Measurements from ENCODE around the gene WNT6.
"Not testable (repeated sequence)": the region's sequence is repeated elsewhere in the genome, so short reads cannot be mapped to it uniquely, and the experiment has no call there.

Gene WNT6

DNA sequence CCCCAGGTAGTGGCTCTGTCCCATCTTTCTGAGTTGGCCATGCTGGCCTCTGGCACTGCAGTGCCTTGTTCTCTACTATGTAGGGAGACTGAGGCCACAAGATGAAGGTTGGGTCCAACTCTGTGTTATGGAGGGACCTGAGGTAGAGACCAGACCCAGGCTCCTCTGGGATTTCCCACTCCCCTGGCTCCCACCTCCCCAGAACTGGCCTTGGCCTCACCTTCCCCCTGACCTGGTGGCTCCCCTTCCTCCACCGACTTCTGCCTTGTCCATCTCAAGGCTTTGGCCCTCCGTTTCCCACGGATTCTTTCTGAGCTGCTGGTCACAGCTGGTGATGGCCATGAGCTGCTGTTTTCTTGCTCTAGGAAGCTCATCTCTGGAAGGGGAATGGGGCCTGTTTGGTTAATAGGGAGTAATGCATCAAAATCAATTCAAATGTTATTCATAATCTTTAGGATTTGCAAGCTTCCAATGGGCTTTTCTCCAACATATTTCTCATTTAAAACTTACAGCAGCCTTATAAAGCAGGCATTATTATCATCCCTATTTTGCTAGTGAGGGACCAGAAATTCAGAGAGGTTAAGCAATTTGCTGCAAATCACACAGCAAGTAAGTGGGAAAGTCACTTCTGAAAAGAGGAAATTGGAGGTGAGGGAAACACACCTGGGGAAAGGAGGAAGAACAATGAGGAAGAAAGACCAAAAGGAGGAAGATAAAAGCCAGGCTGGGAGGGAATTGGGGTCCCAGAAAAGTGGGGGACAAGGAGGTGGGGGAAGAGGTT is 28.9 kb upstream of the WNT6 start:
- no peak for DNase-seq

DNA sequence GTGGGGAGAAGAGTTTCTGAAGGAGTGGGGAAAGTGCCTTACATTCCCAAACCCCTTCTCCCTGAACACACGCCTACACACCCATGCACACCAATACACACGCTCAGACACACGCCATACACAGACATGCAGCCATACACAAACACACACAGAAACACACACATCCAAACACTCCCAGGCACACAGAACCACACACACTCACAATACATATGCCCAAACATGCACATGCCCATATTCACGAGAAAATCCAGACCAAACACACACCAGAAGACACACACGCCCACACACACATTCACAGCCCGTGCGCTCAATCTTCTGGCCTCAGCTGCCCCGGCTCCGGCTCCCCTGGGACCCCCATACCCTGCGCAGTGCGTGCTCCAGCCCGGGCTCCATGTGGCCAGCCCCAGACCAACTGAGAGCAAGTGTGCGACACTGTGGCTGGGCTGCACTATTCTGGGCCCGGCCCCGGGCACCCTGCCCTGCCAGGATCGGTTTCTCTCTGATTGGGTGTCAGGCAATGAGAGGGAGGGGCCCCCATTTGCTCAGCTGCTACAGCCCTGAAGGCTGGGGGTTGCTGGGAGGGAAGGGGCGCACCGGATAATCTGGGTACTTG is 28.1 kb upstream of the WNT6 start, which contains the start of gene PRKAG3:
Gene PRKAG3 (minus strand): TSS at position 426 of the 613 bp plus-strand sequence.
- DNase-seq, result no peak

DNA sequence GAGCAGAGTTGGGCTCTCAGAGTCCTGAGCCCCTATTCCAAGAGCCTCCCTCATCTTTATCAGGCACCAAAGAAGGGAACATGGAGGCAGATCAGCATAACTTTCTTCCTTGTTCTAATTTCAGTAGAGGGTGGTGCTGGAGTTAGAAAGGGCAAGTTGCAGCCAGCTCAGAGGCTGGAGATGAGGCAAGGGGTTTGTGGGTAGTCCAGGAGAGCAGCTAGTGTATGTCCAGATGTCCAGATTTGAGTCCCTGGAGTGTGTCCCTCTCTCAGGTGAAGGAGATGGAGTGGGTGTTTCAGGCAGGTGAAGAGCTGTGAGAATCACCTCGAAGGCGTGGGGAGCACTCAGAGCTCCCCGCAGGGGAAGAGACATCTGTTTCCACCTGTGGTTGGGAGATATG is 27.5 kb upstream of the WNT6 start:
- DNase-seq, result no peak

DNA sequence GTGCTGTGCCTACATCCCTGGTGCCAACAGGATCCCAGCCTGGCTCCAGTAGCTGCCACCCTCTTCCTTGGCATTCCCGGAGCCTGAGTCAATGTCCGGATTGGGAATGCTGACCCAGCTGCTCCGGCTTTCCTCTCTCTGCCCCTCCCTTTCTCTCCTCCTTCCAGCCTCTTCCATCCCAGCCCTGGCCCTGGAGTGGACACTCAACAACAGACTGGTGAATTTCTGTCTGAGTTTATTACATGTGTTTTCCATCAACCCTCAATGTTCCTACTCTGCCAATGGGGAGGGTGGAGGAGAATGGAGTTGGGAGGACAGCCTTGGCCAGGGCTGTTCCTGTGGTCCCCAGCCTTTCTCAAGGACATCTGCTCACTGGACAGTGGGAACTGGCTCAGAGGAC is 27.1 kb upstream of the WNT6 start:
- DNase-seq, result no peak

DNA sequence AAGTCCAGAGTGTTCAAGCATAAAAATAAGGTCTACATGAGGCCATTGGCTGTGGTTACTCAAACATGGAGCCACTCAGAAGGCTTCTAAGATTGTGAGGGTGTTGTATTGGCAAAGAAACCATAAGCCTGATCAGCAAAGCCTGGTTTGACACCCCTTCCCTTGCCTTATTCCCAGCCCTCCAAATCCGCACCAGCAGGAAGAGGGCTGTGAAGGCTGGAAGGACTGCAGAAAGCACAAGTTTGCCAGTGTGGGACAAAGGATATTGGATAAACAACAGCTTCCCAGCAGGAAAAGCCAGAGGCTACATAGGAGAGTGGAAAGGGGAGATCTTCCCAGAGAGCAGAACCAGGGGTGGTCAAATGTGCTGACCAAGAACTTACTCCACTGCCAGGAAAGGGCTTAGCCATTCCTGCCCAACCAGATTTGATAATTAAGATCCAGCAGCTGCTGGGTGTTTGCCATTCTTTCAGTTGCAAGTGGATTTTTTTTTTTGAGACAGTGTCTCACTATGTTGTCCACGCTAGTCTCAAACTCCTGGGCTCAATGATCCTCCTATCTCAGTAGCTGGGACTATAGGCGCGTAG is 26.5 kb upstream of the WNT6 start:
- no peak for DNase-seq

DNA sequence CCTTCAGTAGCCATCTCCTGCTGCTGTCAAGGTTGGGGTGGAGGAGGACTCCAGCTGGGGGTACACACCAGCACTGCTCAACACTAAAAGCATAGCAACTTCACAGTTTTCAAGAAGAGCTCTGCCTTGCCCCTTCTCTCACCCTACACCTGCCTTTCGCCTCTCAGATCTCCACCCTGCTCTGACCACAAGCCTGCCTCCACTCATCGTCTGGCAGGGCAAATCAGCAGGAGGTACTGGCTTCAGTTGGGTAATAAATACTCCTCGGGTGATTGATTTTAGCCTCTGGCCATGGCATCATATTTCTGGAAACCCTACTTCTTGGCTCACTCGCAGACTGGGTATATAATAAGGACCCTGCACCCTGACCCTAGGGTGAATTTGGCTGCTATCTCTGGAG is 24.9 kb upstream of the WNT6 start:
- DNase-seq, result no peak

DNA sequence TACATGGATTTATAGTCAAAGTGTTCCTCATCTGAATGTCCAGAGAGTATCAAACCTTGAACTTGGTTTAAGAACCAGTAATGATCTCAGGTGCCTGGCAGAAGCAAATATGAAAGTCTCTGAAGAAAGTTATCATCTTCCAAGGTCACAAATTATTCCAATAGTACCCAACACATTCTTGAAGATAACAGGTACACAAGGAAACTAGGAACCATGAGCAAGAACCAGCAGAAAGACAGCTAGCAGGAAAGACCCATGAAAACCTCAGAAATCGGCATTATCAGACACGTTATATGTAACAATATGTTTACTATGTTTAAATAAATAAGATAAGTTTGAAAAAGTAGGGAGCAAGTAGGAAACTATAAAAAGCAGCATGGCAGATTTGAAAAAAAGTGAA is 22.1 kb upstream of the WNT6 start:
- no peak for DNase-seq

DNA sequence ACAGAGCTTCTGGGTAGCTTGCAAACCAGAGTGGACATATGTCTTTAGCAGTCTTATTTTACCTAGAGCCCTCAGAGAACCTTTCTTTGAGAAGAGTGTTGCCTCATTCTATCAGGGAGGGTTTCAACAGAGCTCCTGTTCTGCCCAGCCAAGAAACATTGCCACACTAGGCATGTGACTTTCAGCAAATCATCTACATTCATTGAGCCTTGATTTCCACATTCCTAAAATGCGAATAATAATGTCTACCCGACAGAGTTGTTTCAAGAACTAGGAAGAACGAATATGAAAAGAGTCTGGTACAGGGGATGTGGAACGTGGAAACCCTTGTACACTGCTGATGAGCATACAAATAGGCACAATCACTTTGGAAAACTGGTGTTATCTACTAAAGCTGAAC is 20.2 kb upstream of the WNT6 start:
- DNase-seq, result no peak

DNA sequence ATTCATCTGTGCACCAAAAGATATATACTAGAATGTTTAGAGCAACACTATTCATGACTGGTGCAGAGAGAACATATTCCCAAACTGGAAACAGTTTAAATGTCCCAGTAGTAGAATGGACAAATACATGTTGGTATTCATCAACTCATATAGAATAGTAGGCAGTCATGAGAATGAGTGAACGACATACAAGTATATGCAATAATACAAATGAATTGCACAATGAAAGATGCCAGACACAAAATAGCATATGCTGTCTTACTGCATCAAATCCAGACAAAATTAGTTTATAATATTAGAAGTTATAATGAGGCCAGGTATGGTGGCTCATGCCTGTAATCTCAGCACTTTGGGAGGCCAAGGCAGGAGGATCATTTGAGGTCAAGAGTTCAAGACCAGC is 19.7 kb upstream of the WNT6 start:
- DNase-seq, result no peak

DNA sequence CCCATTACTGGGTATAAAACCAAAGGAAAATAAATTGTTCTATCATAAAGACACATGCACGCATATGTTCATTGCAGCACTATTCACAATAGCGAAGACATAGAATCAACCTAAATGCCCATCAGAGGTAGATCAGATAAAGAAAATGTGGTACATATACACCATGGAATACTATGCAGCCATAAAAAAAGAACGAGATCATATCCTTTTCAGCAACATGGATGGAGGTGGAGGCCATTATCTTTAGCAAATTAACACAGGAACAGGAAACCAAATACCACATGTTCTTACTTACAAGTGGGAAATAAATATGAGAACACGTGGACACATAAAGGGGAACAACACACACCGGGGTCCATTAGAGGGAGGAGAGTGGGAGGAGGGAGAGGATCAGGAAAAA is 15.3 kb upstream of the WNT6 start:
- not testable (repeated sequence) for DNase-seq

DNA sequence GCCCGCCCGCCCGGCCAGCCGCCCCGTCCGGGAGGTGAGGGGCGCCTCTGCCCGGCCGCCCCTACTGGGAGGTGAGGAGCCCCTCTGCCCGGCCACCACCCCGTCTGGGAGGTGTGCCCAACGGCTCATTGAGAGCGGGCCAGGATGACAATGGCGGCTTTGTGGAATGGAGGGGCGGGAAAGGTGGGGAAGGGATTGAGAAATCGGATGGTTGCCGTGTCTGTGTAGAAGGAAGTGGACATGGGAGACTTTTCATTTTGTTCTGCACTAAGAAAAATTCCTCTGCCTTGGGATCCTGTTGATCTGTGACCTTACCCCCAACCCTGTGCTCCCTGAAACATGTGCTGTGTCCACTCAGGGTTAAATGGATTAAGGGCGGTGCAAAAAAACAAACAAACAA is 12.6 kb upstream of the WNT6 start:
- DNase-seq, result not testable (repeated sequence)

DNA sequence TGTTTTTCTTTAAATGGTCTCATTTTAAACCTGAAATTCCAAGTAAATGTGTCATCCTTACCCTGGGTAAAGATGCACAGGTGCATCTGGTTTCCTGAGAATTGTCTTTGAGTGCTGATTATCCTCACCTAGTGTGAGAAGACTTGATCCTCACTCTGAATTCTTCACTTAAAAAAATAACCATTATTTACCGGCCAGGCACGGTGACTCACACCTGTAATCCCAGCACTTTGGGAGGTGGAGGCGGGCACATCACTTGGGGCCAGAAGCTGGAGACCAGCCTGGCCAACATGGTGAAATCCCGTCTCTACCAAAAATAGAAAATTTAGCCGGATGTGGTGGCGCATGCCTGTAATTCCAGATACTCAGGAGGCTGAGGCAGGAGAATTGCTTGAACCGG is 9.9 kb upstream of the WNT6 start:
- DNase-seq, result no peak

DNA sequence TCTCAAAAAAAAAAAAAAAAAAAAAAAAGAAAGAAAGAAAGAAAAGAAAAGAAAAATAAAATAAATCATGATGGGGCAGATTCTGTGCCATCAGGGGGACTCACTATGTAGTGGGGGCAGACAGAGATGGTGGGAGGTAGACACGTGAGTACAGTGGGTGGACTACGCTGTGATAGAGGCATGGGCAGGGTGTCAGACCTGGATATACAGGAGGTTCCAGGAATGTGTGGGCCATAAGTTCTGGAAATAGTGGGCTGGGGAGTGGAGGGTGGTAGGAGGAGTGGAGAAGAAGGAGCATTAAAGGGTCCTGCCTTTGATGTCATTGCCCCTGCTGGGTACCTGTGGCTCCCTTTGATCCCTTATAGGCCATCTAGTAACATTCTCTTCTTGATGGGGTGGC is 8.8 kb upstream of the WNT6 start:
- DNase-seq, result no peak

DNA sequence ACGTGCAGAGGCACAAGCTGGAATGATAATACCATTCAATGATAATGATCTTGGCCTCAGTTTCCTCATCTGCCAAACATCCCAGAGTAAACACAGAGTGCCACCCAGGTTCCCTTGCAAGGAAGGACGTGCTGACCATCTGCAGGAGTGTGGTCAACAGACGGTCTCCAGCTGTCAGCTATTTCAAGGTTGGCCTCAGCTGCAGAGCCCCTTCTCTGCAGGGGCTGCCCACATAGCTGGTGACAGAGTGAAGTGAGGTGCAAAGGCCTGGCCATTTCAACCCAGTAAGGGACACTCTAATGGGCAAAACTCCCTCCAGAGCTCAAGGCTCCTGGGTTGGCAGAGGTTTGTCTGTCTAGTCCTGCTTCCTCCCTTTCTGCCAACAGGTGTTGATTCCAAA is 8.3 kb upstream of the WNT6 start:
- DNase-seq, result no peak

DNA sequence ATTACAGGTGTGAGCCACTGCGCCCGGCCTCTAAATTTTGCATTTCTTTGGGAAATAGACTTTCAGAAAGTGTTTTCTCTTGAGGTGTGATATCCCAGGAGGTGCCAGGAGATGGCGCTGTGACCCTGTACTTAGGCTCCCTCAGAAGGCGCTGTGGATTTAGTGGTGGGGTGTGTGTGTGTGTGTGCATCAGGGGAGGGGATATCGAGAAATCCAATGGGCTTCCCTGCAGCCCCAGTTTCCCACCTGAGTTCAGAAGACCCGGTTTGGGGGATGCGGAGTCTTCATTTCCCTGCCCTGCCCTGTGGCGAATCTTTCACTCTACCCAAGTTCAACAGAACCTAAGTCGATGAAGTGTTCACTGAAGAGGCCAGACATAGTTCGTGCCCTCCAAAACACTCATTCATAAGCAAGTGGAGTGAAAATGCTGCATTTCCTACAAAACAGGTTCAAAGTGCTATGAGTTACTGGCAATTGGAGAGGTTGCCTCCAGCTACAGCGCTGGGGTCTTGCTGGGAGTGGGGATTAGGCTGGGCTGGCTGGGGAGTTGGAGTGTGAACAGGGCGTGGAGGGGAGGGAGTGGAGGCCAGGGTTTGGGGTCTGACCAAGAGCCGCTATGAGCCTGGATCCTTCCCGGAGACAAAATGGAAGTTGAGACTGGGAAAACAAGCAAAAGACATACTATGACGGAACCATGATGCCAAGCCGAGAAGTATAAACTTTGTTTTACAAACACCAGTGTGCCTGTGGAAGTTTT is 6.5 kb upstream of the WNT6 start:
- DNase-seq, result peak; percentile 78

DNA sequence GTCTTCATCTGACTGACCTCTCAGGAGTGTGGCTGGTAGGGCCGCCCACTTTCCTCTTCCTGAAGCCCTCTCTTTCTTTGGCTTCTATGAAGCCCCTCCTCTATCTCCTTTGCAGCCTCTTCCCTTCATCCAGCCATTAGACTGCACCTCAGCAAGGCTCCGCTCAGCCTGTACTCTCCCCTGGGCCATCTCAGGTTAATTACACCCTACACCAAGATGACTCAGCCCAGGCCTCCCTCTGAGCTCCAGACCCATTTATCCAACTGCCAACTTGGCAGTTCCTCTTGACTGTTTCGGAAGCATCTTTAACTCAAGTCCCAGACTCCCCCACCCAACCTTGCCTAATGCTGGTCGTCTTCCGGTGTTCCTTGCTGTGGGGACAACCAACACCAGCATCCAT is 5.8 kb upstream of the WNT6 start:
- DNase-seq, result no peak

DNA sequence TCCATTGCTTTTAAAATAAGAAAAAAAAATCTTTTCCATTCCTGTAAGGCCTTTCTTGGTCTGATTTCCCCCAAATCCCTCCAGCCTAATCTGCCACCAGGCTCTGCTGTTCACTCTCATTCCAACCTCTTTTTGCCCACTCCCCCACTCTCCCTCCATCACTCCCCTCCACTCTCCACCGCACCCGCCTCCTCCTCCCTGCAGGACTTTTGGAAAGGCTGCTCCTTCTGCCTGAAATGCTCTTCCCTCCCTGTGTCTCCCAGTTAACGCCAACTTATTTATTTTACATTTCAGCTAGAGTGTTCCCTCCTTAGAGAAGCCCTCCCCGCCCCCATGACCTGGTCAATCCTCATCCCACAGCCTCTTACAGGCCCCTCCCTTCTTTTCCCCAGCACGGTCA is 4.7 kb upstream of the WNT6 start:
- DNase-seq, result no peak

DNA sequence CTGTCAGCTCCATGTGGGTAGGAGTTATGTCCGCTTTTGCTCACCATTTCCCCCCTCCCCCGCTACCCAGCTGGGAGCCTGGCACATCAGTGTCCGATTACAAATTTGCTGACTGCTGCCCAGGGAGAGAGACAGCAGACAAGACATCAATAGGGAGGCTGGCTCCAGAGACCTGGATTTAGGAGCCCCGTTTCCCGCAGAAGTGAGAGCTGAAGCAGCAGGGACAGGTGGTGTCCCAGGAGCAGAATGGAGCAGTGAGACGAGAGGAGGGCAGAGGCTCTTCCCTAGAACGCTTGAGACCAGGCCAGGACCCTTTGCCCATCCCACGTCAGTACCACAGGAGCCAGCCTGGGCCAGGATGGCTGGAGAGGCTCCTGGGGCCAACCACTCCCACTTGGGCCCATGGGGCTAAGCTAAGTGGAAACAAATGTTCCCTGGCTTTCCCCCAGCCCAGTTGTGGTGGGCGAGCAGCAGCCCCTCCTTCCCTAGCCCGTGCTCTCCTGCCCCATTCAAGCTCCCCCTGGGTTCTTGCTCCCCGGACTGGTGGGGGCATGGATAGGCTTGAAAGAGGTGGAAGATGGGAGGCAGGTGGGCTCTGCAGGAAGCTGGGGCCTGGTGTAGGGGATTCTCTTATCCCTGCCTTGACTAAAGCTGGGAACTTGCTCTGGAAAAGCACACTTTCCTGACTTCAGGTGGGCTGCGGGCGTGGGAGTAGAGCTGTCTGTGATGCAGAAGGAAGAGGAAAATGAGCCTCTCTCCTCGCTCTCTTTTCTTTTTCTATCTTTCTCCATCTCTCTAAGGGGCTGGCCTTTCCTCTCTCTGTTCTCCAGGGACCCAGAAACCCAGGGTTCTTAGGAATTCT is 4.1 kb upstream of the WNT6 start:
- no peak for DNase-seq

DNA sequence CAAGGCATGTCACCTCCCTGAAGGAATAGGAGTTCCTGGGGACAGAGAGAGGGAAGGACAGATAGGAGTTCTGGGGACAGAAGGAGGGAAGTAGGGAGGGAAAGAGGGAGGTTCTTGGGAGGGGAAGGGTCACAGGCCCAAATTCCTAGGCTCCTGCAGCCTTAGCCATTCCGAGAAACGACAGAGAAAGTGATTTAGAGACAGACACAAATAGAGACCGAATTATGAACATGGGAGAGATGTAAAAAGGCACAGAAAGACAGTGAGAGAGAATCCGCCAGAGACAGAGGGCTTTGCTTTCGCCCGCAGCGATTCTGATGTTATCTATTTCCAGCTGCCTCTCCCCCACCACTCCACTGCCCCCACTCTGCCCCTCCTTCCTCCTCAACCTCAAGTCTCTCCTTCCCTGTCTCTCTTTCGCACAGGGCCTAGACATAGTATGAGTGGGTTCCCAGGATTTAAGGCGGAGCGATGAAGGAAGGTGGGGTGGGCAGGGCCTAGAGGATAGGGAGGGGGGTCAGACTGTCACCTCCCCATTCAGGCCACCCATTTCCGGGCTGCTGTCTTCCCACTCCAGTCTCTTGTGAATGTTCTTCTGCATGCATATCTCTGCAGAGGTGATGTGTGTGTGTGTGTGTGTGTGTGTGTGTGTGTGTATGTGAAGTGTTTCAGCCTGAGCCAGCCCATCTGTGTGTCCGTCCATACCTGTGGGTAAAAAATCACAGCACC is 3.3 kb upstream of the WNT6 start:
- no peak for DNase-seq

DNA sequence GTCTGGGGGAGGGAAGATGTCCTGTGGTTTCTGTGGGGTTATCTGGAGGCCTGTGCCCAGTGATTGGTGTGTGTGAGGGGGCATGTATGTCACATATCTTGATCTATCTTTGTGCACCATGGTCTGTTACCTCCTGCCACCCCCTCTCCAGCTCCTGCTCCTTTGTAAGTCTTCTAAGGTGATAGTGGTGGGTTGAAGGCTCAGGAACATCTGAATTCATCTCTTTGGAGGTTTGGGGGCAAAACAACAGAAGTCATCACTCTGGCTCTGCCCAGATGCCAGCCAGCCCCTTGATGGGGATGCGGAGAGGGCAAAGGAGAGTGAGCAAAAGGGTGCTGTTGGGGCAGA is 2.7 kb upstream of the WNT6 start:
- DNase-seq, result no peak

DNA sequence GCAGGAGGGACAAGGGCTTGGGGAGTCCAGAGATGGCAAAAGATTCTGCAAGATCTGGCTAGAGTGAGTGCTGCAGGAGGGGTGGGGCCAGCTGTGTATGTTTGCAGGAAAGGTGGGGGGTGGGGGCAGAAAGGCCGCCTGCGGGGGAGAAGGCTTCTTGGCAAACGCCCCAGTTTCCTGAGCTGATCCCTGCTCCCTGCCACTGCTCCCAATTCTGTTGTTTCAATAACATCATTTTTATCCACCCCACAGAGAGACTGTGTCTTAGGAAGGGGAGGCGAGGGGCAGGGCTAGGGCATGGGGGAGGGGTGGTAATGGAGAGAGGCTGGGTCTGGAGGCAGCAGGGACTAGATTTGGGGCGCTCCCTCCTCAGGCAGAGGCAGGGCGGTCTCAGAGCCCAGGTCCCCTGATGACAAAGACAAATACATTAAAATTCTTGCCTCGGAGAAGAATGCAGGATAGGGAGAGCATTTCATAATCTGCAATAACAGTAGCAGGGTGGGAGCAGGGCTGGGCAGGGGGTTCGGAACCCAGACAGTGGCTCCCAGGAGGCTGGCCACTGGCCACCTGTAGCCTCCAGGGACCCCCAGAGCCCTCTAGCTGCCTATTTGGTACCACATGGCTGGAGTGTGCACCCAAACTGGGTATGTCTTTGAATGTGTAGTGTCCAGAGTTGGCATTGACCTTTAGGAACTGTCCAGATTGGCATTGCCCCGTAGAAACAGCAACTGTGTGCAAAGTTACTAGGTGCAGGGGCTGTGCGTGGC is 2.1 kb upstream of the WNT6 start:
- no peak for DNase-seq

DNA sequence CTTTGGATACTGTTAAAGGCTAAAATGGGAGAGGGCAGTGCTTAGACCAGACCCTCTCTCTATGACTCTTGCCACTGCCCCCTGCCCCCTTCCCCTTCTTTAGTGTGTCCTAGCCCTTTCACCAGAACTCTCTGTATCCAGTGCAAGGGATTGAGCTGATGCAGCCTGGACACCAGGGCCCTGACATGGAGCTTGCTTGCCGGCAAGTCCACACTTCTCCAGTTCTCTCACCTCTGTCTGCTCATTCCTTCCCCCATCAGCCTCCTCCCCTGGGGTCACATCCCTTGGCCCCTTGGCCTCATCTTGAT is 1.5 kb upstream of the WNT6 start:
- no peak for DNase-seq

Data from CD4-positive, alpha-beta T cell treated with Interleukin-17A for 4 hours (primary cell).